HepG2 (cell line): ENCODE data around the gene NUP62. TPM values are rescaled to one million over a fixed set of nuclear protein-coding genes. Genes with fewer than 3 reads are reported as not detected.

Experiments used
- ATAC-seq: fragments of 200-7000 bp; cut with Tn5 transposase; 3 replicates; pipeline ENCODE4 v1.9.1; 2020; ENCODE audit warnings: mild to moderate bottlenecking, moderate library complexity
- BruUV-seq: library from RNA; stranded (reverse); fragments of 400-500 nt; replicated peaks from 2 replicates; lab custom pipeline; 2021; lab: Mats Ljungman, UMichigan
- CTCF ChIA-PET: fragments of 300-600 bp; formaldehyde crosslinking; extraction: SDS; loops from one replicate; lab custom pipeline; 2021; ENCODE audit warnings: low total read pairs, inconsistent platforms, low intra/inter-chr PET ratio; lab: Yijun Ruan, JAX
- POLR2A ChIA-PET: fragments of 350-600 bp; sonication (Branson Sonifier 250); formaldehyde crosslinking; loops from one replicate; lab custom pipeline; 2020; ENCODE audit warnings: antibody characterized with exemption, inconsistent platforms; lab: Yijun Ruan, JAX
- DNase-seq: peaks from one replicate; pipeline ENCODE4 v3.0.0-alpha.2; 2015; ENCODE audit warnings: low spot score
- FAIRE-seq: peaks from 3 replicates; lab custom pipeline; 2011; peaks lifted over from hg19 to GRCh38; lab: Jason Lieb, UNC
- H2AFZ ChIP-seq: one replicate; pipeline ENCODE4 v1.6.1; 2011; ENCODE audit warnings: low read length, inconsistent platforms
- H3K27ac ChIP-seq: fragments of 300-600 bp; 3 replicates; pipeline ENCODE4 v1.8.0; 2011; ENCODE audit warnings: mixed run types, mild to moderate bottlenecking, mixed read lengths, low read length, inconsistent platforms; ENCODE audit not compliant: insufficient read depth; ENCODE audit errors: extremely low read length
- H3K27me3 ChIP-seq, 2 experiments: fragments of 200-600 bp in 1 of 2; 2 replicates in 1 of 2; 3 replicates in 1 of 2; pipeline versions ENCODE4 v1.6.0 to v1.8.0; 2011; ENCODE audit warnings: low read length in 2 of 2, mild to moderate bottlenecking in 2 of 2, moderate library complexity in 2 of 2, inconsistent platforms in 1 of 2; ENCODE audit not compliant: insufficient read depth in 2 of 2, control insufficient read depth in 1 of 2
- H3K36me3 ChIP-seq, 2 experiments: fragments of 200-600 bp in 1 of 2; replicated peaks in 1 of 2; 2 replicates in 1 of 2; 3 replicates in 1 of 2; pipeline versions ENCODE4 v1.5.1 to v1.8.0; 2011; ENCODE audit warnings: low read length in 2 of 2, inconsistent platforms in 1 of 2; ENCODE audit not compliant: insufficient read depth in 2 of 2, control insufficient read depth in 1 of 2
- H3K4me1 ChIP-seq: 2 replicates; pipeline ENCODE4 v1.5.1; 2012; ENCODE audit warnings: low read length, inconsistent platforms; ENCODE audit not compliant: insufficient read depth
- H3K4me2 ChIP-seq: 2 replicates; pipeline ENCODE4 v1.6.0; 2011; ENCODE audit warnings: low read depth, low read length, inconsistent platforms
- H3K4me3 ChIP-seq, 3 experiments: fragments of 200-600 bp in 1 of 3; sonication (generic), shearing (Covaris generic) in 1 of 3; replicated peaks in 1 of 3; 2 replicates each; pipeline ENCODE4 v1.5.1; 2011 to 2016; ENCODE audit warnings: low read length in 3 of 3, inconsistent platforms in 2 of 3, low read depth in 2 of 3, mild to moderate bottlenecking in 2 of 3, control low read depth in 1 of 3, mixed read lengths in 1 of 3; ENCODE audit not compliant: insufficient read depth in 1 of 3
- H3K79me2 ChIP-seq: one replicate; pipeline ENCODE4 v1.6.1; 2011; ENCODE audit warnings: low read length, inconsistent platforms; ENCODE audit not compliant: insufficient read depth
- H3K9ac ChIP-seq: 2 replicates; pipeline ENCODE4 v1.6.0; 2011; ENCODE audit warnings: mild to moderate bottlenecking, low read depth, low read length, inconsistent platforms; ENCODE audit not compliant: insufficient read depth
- H3K9me3 ChIP-seq: 2 replicates; pipeline ENCODE4 v1.5.1; 2012; ENCODE audit warnings: mild to moderate bottlenecking, low read length
- H4K20me1 ChIP-seq: 2 replicates; pipeline ENCODE4 v1.6.0; 2011; ENCODE audit warnings: inconsistent platforms, mild to moderate bottlenecking, low read length, moderate library complexity; ENCODE audit not compliant: insufficient read depth
- AGO2 ChIP-seq: fragments of 200-400 bp; formaldehyde crosslinking; optimal IDR thresholded peaks from 2 replicates; pipeline ENCODE3; 2017; ENCODE audit warnings: mild to moderate bottlenecking, low read depth, low read length, moderate library complexity
- JUNB ChIP-seq: sonication (generic); formaldehyde crosslinking; IDR thresholded peaks from 2 replicates; pipeline ENCODE4 v1.8.0; 2022; ENCODE audit warnings: missing genetic modification reagents, mild to moderate bottlenecking, borderline replicate concordance
- PLRG1 ChIP-seq: fragments of 450-650 bp; conservative IDR thresholded peaks from 2 replicates; pipeline ENCODE4 v1.6.1; 2016
- PRDM15 ChIP-seq: sonication (generic); formaldehyde crosslinking; IDR thresholded peaks from 2 replicates; pipeline ENCODE4 v1.4.0; 2020; ENCODE audit warnings: missing genetic modification reagents
- TCF7 ChIP-seq: sonication (generic); IDR thresholded peaks from 2 replicates; pipeline ENCODE4 v1.6.1; 2016; ENCODE audit warnings: antibody characterized with exemption, low read depth
- TRIM22 ChIP-seq: fragments of 450-650 bp; IDR thresholded peaks from 2 replicates; pipeline ENCODE4 v1.6.1; 2017
- ZNF883 ChIP-seq: sonication (generic); formaldehyde crosslinking; IDR thresholded peaks from 2 replicates; pipeline ENCODE4 v1.5.1; 2020; ENCODE audit warnings: mild to moderate bottlenecking, missing genetic modification reagents; ENCODE audit errors: not compliant biosample characterization
- ZSCAN25 ChIP-seq: sonication (generic); formaldehyde crosslinking; IDR thresholded peaks from 2 replicates; pipeline ENCODE4 v1.8.0; 2022; ENCODE audit warnings: mild to moderate bottlenecking, missing genetic modification reagents
- WGBS: methylation state at CpG from one replicate; pipeline ENCODE4 v1.1.6; 2017; ENCODE audit warnings: low lambda C conversion rate; 5-methylcytosine and 5-hydroxymethylcytosine counted together
- in situ Hi-C: cut with HindIII; loops from 2 replicates; pipeline ENCODE4 v1.10.0; 2017; ENCODE audit warnings: low pct_unique_long_range_greater_than_20kb; ENCODE audit not compliant: extremely low pct_ligation_motif_present
- intact Hi-C: fragments of 100-400 bp; cut with micrococcal nuclease; formaldehyde crosslinking; loops from one replicate; pipeline ENCODE4 v1.10.0; 2022; ENCODE audit not compliant: unreplicated experiment
- polyA plus RNA-seq, 8 experiments: library from polyadenylated mRNA; depleted of rRNA in 3 of 8; stranded (reverse) in 7 of 8; unstranded in 1 of 8; fragments of >200 nt; fragmentation: Illumina TruSeq in 4 of 8; extraction: Trizol in 4 of 8; gene quantifications; 2 replicates each; pipeline versions ENCODE4 v1.2.1 to v1.2.3, GENCODE V29; 2011 to 2016; ENCODE audit warnings: low read depth in 4 of 8, missing spikeins in 1 of 8, mixed read lengths in 1 of 8; ENCODE audit not compliant: insufficient read depth in 1 of 8
- total RNA-seq, 5 experiments: library from RNA; depleted of rRNA; stranded (reverse); fragments of >200 nt; fragmentation: Illumina TruSeq; extraction: Trizol; gene quantifications; 2 replicates each; pipeline ENCODE4 v1.2.3, GENCODE V29; 2016; ENCODE audit warnings: low read depth in 1 of 5

NUP62 gene
- total and polyA plus RNA-seq, 2 of the 13 experiments (the other 11 are each of a cell fraction or from before 2014, with no cell fraction given), result 16.5 to 41.5 TPM

- no peak for TF ChIP-seq PRDM15
Observed at GRCh38 chr19:49883094-49883493, 46.2 kb downstream of the NUP62 start (continued).

GRCh38 chr19:49882643-49883042 lies 46.7 kb downstream of the NUP62 start:
- FAIRE-seq, result no peak
- H3K4me1 ChIP-seq, result peaks cover 21% of the 10 kb centered on the region
- ATAC-seq, result no peak
- BruUV-seq, result no TSS peak
- no peak overlapping the region for H2AFZ ChIP-seq
- H4K20me1 ChIP-seq, result peaks cover 5% of the 10 kb centered on the region
- 100% methylated on average over 5 of the region's 14 CpGs for WGBS
- no peak overlapping the region for H3K9ac ChIP-seq
- peaks cover 13% of the 10 kb centered on the region for H3K79me2 ChIP-seq
- H3K27me3 ChIP-seq, result no peaks in the 10 kb centered on the region; a peak in 1 of 5 replicates
- no peak overlapping the region for H3K27ac ChIP-seq
- ChIA-PET POLR2A (no interaction called here), CTCF (no interaction called here)
- no peak overlapping the region for H3K4me2 ChIP-seq
- H3K4me3 ChIP-seq, result no peak overlapping the region
- TF ChIP-seq TCF7 (no peak), AGO2 (peak; percentile 17), ZNF883 (CRISPR knock-in tag) (no peak), TRIM22 (no peak), ZSCAN25 (CRISPR knock-in tag) (no peak), JUNB (CRISPR knock-in tag) (no peak), PLRG1 (no peak)
- in situ Hi-C loops, result no loop called here
- no peaks in the 10 kb centered on the region for H3K9me3 ChIP-seq
- H3K36me3 ChIP-seq, result peaks cover 23 to 62% of the 10 kb centered on the region in 2 experiments
- intact Hi-C loops, result no loop called here
- no peak for DNase-seq
